Thoracic aorta (tissue), 2 donors: Measurements from ENCODE around the gene INPP4B. TPM values are rescaled to one million over a fixed set of nuclear protein-coding genes. Genes with fewer than 3 reads are reported as not detected.

Experiments used
- ATAC-seq: fragments of 150-250 bp; one replicate; pipeline ENCODE4 v1.8.0; 2017; ENCODE audit warnings: low read depth; ENCODE audit not compliant: insufficient number of reproducible peaks, low FRiP score
- DNase-seq: peaks from one replicate; pipeline ENCODE4 v3.0.0-alpha.2; 2020; ENCODE audit warnings: low spot score
- H3K27ac ChIP-seq, 2 donors: fragments of 200-600 bp; sonication (generic); 1 replicate in 1 of 2; 2 replicates in 1 of 2; pipeline ENCODE4 v1.5.1; 2016; ENCODE audit warnings: mild to moderate bottlenecking in 2 of 2, moderate library complexity in 2 of 2
- H3K27me3 ChIP-seq: fragments of 200-600 bp; sonication (generic); replicated peaks from 2 replicates; pipeline ENCODE4 v1.6.0; 2016; ENCODE audit warnings: mild to moderate bottlenecking; ENCODE audit not compliant: insufficient read depth
- H3K36me3 ChIP-seq: fragments of 200-600 bp; sonication (generic); one replicate; pipeline ENCODE4 v1.5.1; 2016
- H3K4me1 ChIP-seq, 2 donors: fragments of 200-600 bp; sonication (generic); 1 replicate in 1 of 2; 2 replicates in 1 of 2; pipeline versions ENCODE4 v1.5.1 to v1.6.0; 2016; ENCODE audit warnings: low read depth in 2 of 2, mild to moderate bottlenecking in 1 of 2; ENCODE audit not compliant: control insufficient read depth in 1 of 2
- H3K4me3 ChIP-seq: fragments of 200-600 bp; sonication (generic); 2 replicates; pipeline ENCODE4 v1.5.1; 2016; ENCODE audit warnings: mild to moderate bottlenecking
- H3K9me3 ChIP-seq: fragments of 200-600 bp; sonication (generic); 2 replicates; pipeline ENCODE4 v1.5.1; 2016
- CTCF ChIP-seq: fragments of 200-600 bp; sonication (generic); IDR thresholded peaks from one replicate; pipeline ENCODE4 v1.5.1; 2019; ENCODE audit warnings: antibody characterized with exemption
- total RNA-seq, 2 donors: library from RNA; depleted of rRNA; stranded (reverse); fragments of >200 nt; gene quantifications; one replicate each; pipeline versions ENCODE4 v1.1.0 to v1.2.3, GENCODE V29; 2016

Gene INPP4B
- total RNA-seq, 2 donors from 2014 or later: 21.1 to 30.4 TPM

- H3K4me1 ChIP-seq: peaks cover 0 to 4% of the 10 kb centered on the region in 2 donors
Measured at GRCh38 chr4:142743121-142743825, 102.8 kb downstream of the INPP4B start.

GRCh38 chr4:142741995-142742394 lies 104.1 kb downstream of the INPP4B start:
- ATAC-seq (no peak), DNase-seq (no peak)
- Histone ChIP-seq H3K4me1 (peaks cover 0 to 4% of the 10 kb centered on the region in 2 donors), H3K4me3 (no peak overlapping the region), H3K36me3 (no peaks in the 10 kb centered on the region), H3K27me3 (no peaks in the 10 kb centered on the region), H3K9me3 (peaks cover 4% of the 10 kb centered on the region), H3K27ac (no peak overlapping the region)
- TF ChIP-seq CTCF: no peak

More at GRCh38 chr4:142743121-142743825, 102.8 kb downstream of the INPP4B start:
- H3K9me3 ChIP-seq: peaks cover 4% of the 10 kb centered on the region
- no peaks in the 10 kb centered on the region for H3K27me3 ChIP-seq
- peak; percentile 36 for ATAC-seq
- TF ChIP-seq CTCF: no peak
- no peak for DNase-seq
- H3K4me3 ChIP-seq: no peak overlapping the region
- H3K36me3 ChIP-seq: no peaks in the 10 kb centered on the region
- no peak overlapping the region for H3K27ac ChIP-seq

- H3K27ac ChIP-seq: no peak overlapping the region
- H3K27me3 ChIP-seq: no peaks in the 10 kb centered on the region
- DNase-seq: no peak
- no peak for TF ChIP-seq CTCF
- no peak for ATAC-seq
- no peaks in the 10 kb centered on the region for H3K9me3 ChIP-seq
- no peaks in the 10 kb centered on the region for H3K36me3 ChIP-seq
- no peak overlapping the region for H3K4me3 ChIP-seq
- H3K4me1 ChIP-seq: no peaks in the 10 kb centered on the region
Measured at GRCh38 chr4:142728233-142728632, 117.9 kb downstream of the INPP4B start.

GRCh38 chr4:142727149-142727548 lies 119.0 kb downstream of the INPP4B start:
- ATAC-seq (no peak), DNase-seq (no peak)
- no peak overlapping the region for H3K4me3 ChIP-seq
- H3K4me1 ChIP-seq: no peaks in the 10 kb centered on the region
- TF ChIP-seq CTCF: no peak
- H3K27me3 ChIP-seq: no peaks in the 10 kb centered on the region
- no peak overlapping the region for H3K27ac ChIP-seq
- no peaks in the 10 kb centered on the region for H3K9me3 ChIP-seq
- no peaks in the 10 kb centered on the region for H3K36me3 ChIP-seq

GRCh38 chr4:142725886-142726285 lies 120.2 kb downstream of the INPP4B start:
- no peak for TF ChIP-seq CTCF
- no peaks in the 10 kb centered on the region for H3K36me3 ChIP-seq
- no peak overlapping the region for H3K27ac ChIP-seq
- no peak overlapping the region for H3K4me3 ChIP-seq
- ATAC-seq (no peak), DNase-seq (no peak)
- H3K4me1 ChIP-seq: no peaks in the 10 kb centered on the region
- H3K27me3 ChIP-seq: no peaks in the 10 kb centered on the region
- H3K9me3 ChIP-seq: no peaks in the 10 kb centered on the region
